Panc1 (cell line): Measurements from ENCODE around the gene SLC19A1. TPM values are rescaled to one million over a fixed set of nuclear protein-coding genes. Genes with fewer than 3 reads are reported as not detected.

ENCODE experiments used
- ATAC-seq: fragments of 200-7000 bp; cut with Tn5 transposase; 2 replicates; pipeline ENCODE4 v1.9.1; 2020; ENCODE audit warnings: mild to moderate bottlenecking, moderate library complexity
- BruUV-seq: library from RNA; stranded (reverse); fragments of 400-500 nt; replicated peaks from 2 replicates; lab custom pipeline; 2021; lab: Mats Ljungman, UMichigan
- CTCF ChIA-PET: fragments of 300-600 bp; sonication (Branson Sonifier 250); formaldehyde crosslinking; loops from one replicate; lab custom pipeline; 2022; ENCODE audit warnings: antibody characterized with exemption; lab: Charles Lee
- POLR2A ChIA-PET: fragments of 300-600 bp; sonication (Branson Sonifier 250); formaldehyde crosslinking; loops from one replicate; lab custom pipeline; 2022; ENCODE audit warnings: antibody characterized with exemption; lab: Charles Lee
- DNase-seq: peaks from one replicate; pipeline ENCODE4 v3.0.0-alpha.2; 2010; ENCODE audit warnings: low read depth, low spot score
- H3K27ac ChIP-seq: 2 replicates; pipeline ENCODE4 v1.5.1; 2011; ENCODE audit warnings: mild to moderate bottlenecking, low read length, inconsistent platforms
- H3K27me3 ChIP-seq: fragments of 200-500 bp; sonication (Bioruptor generic); 2 replicates; pipeline ENCODE4 v1.6.0; 2014; ENCODE audit warnings: low read length, inconsistent platforms; ENCODE audit not compliant: control insufficient read depth, insufficient read depth
- H3K36me3 ChIP-seq: fragments of 200-500 bp; sonication (Bioruptor generic); 2 replicates; pipeline ENCODE4 v1.5.1; 2014; ENCODE audit warnings: inconsistent platforms, mild to moderate bottlenecking, low read length, moderate library complexity; ENCODE audit not compliant: control insufficient read depth, insufficient read depth
- H3K4me1 ChIP-seq: 2 replicates; pipeline ENCODE4 v1.5.1; 2011; ENCODE audit warnings: inconsistent platforms, mild to moderate bottlenecking, low read length, moderate library complexity; ENCODE audit not compliant: control insufficient read depth, insufficient read depth
- H3K4me3 ChIP-seq, 2 experiments: 2 replicates each; pipeline ENCODE4 v1.5.1; 2011 to 2012; ENCODE audit warnings: low read depth in 2 of 2, low read length in 2 of 2, mild to moderate bottlenecking in 2 of 2, inconsistent platforms in 1 of 2, moderate library complexity in 1 of 2
- H3K9me3 ChIP-seq: fragments of 200-500 bp; sonication (Bioruptor generic); 2 replicates; pipeline ENCODE4 v1.5.1; 2014; ENCODE audit warnings: low read depth, mild to moderate bottlenecking, inconsistent platforms, low read length, moderate library complexity; ENCODE audit not compliant: control insufficient read depth, insufficient read depth
- CTCF ChIP-seq: fragments of 450-650 bp; IDR thresholded peaks from 2 replicates; pipeline ENCODE4 v1.5.1; 2017; ENCODE audit warnings: mild to moderate bottlenecking
- POLR2AphosphoS5 ChIP-seq: IDR thresholded peaks from 2 replicates; pipeline ENCODE4 v1.6.1; 2012; ENCODE audit warnings: mild to moderate bottlenecking, low read depth, low read length, moderate library complexity
- REST ChIP-seq, 2 experiments: IDR thresholded peaks; 2 replicates each; pipeline ENCODE4 v1.6.1; 2011 to 2012; ENCODE audit warnings: low read depth in 2 of 2, control low read depth in 1 of 2, low read length in 1 of 2, mild to moderate bottlenecking in 1 of 2, moderate library complexity in 1 of 2; ENCODE audit not compliant: insufficient read depth in 1 of 2
- SIN3A ChIP-seq: IDR thresholded peaks from 2 replicates; pipeline ENCODE4 v1.6.1; 2012; ENCODE audit warnings: low read depth, mild to moderate bottlenecking, low read length, moderate library complexity, borderline replicate concordance; ENCODE audit not compliant: insufficient read depth
- TCF7L2 ChIP-seq: IDR thresholded peaks from 2 replicates; pipeline ENCODE4 v1.6.1; 2011; ENCODE audit warnings: mild to moderate bottlenecking, low read depth, low read length, inconsistent platforms
- in situ Hi-C: cut with HindIII; loops from 2 replicates; pipeline ENCODE4 v1.10.0; 2016; ENCODE audit warnings: low sequenced_read_pairs, low pct_unique_long_range_greater_than_20kb
- intact Hi-C: fragments of 100-400 bp; cut with micrococcal nuclease; formaldehyde crosslinking; loops from one replicate; pipeline ENCODE4 v1.10.0; 2022; ENCODE audit not compliant: unreplicated experiment
- total RNA-seq: library from RNA; stranded (reverse); gene quantifications from one replicate; pipeline ENCODE4 v1.2.1, GENCODE V29; 2021; ENCODE audit not compliant: unreplicated experiment

The SLC19A1 gene
- total RNA-seq, 1 experiment from 2014 or later = 24.5 TPM

GRCh38 chr21:45525910-45526306 lies 16.3 kb downstream of the SLC19A1 start:
- H3K36me3 ChIP-seq = no peaks in the 10 kb centered on the region
- no peak for DNase-seq
- no peaks in the 10 kb centered on the region; the same call in 1 of the 2 replicates for H3K9me3 ChIP-seq
- TF ChIP-seq REST (IDR thresholded peaks at IDR 0.05; ENCODE audit: insufficient read depth in 1 of 2, low read depth in 2 of 2, low read length in 1 of 2) = no peak
- TF ChIP-seq SIN3A = no peak
- TF ChIP-seq POLR2AphosphoS5 = no peak
- TF ChIP-seq TCF7L2 = no peak
- no peak for TF ChIP-seq CTCF
- H3K4me1 ChIP-seq = no peaks in the 10 kb centered on the region
- no peak overlapping the region for H3K4me3 ChIP-seq
- intact Hi-C loops = no loop called here
- in situ Hi-C loops = no loop called here
- BruUV-seq = no TSS peak
- no peak for ATAC-seq
- ChIA-PET CTCF (no interaction called here), POLR2A (no interaction called here)
- H3K27ac ChIP-seq = no peak overlapping the region
- H3K27me3 ChIP-seq = no peaks in the 10 kb centered on the region

GRCh38 chr21:45525153-45525909 lies 16.9 kb downstream of the SLC19A1 start:
- BruUV-seq = no TSS peak
- intact Hi-C loops (no loop called here), in situ Hi-C loops (no loop called here)
- POLR2A ChIA-PET = no interaction called here
- no peak overlapping the region for H3K27ac ChIP-seq
- H3K9me3 ChIP-seq = no peaks in the 10 kb centered on the region; the same call in 1 of the 2 replicates
- ATAC-seq = no peak
- H3K36me3 ChIP-seq = no peaks in the 10 kb centered on the region
- CTCF ChIA-PET = no interaction called here
- no peaks in the 10 kb centered on the region for H3K4me1 ChIP-seq
- H3K4me3 ChIP-seq = no peak overlapping the region
- H3K27me3 ChIP-seq = no peaks in the 10 kb centered on the region
- DNase-seq = no peak
- TF ChIP-seq CTCF (no peak), POLR2AphosphoS5 (no peak), SIN3A (no peak), TCF7L2 (no peak), REST (IDR thresholded peaks at IDR 0.05; ENCODE audit: insufficient read depth in 1 of 2, low read depth in 2 of 2, low read length in 1 of 2) (no peak)
